Neural cell (in vitro differentiated cells): Measurements from ENCODE around the gene MAGED2. TPM values are rescaled to one million over a fixed set of nuclear protein-coding genes. Genes with fewer than 3 reads are reported as not detected.
"Not testable (repeated sequence)": the region's sequence is repeated elsewhere in the genome, so short reads cannot be mapped to it uniquely, and the experiment has no call there.

Experiments used
- H2AFZ ChIP-seq: fragments of 200-600, 300-800 bp; sonication (generic), shearing (Covaris generic); 2 replicates; pipeline ENCODE4 v1.6.0; 2014; ENCODE audit warnings: low read depth, mild to moderate bottlenecking, antibody characterized with exemption, low read length, moderate library complexity
- H3F3A ChIP-seq: fragments of 200-600 bp; shearing (Covaris generic); 2 replicates; pipeline ENCODE4 v1.6.1; 2016; ENCODE audit warnings: mild to moderate bottlenecking, moderate library complexity, mixed read lengths, antibody characterized with exemption, low read length; ENCODE audit not compliant: insufficient read depth, poor library complexity, severe bottlenecking
- H3K27ac ChIP-seq: fragments of 200-600, 300-800 bp; sonication (generic), shearing (Covaris generic); 2 replicates; pipeline ENCODE4 v1.5.1; 2014; ENCODE audit warnings: mild to moderate bottlenecking, low read length, moderate library complexity
- H3K27me3 ChIP-seq: fragments of 300-800, 200-600 bp; sonication (generic), shearing (Covaris generic); 2 replicates; pipeline ENCODE4 v1.6.0; 2014; ENCODE audit warnings: mild to moderate bottlenecking, low read depth, low read length, moderate library complexity; ENCODE audit not compliant: insufficient read depth
- H3K36me3 ChIP-seq: fragments of 300-800, 200-600 bp; sonication (generic), shearing (Covaris generic); 2 replicates; pipeline ENCODE4 v1.5.1; 2014; ENCODE audit warnings: mild to moderate bottlenecking, antibody characterized with exemption, low read length, moderate library complexity; ENCODE audit not compliant: insufficient read depth
- H3K4me2 ChIP-seq: fragments of 300-800, 200-600 bp; sonication (generic), shearing (Covaris generic); 2 replicates; pipeline ENCODE4 v1.6.0; 2014; ENCODE audit warnings: mild to moderate bottlenecking, low read length
- H3K4me3 ChIP-seq: fragments of 300-800, 200-600 bp; sonication (generic), shearing (Covaris generic); 2 replicates; pipeline ENCODE4 v1.5.1; 2014; ENCODE audit warnings: mild to moderate bottlenecking, low read length, moderate library complexity
- H3K79me2 ChIP-seq: fragments of 200-600 bp; shearing (Covaris generic); replicated peaks from 2 replicates; pipeline ENCODE4 v1.6.0; 2014; ENCODE audit warnings: mild to moderate bottlenecking, low read length, moderate library complexity; ENCODE audit not compliant: insufficient read depth
- H3K9ac ChIP-seq: fragments of 300-800, 200-600 bp; sonication (generic), shearing (Covaris generic); 2 replicates; pipeline ENCODE4 v1.6.1; 2016; ENCODE audit warnings: mild to moderate bottlenecking, low read length, mixed read lengths
- H3K9me2 ChIP-seq: fragments of 200-600 bp; shearing (Covaris generic); 2 replicates; pipeline ENCODE4 v1.6.1; 2016; ENCODE audit warnings: mild to moderate bottlenecking, low read length, mixed read lengths; ENCODE audit not compliant: insufficient read depth
- H3K9me3 ChIP-seq: fragments of 200-600, 300-800 bp; sonication (generic), shearing (Covaris generic); 2 replicates; pipeline ENCODE4 v1.6.1; 2016; ENCODE audit warnings: mild to moderate bottlenecking, mixed run types, low read length, moderate library complexity, mixed read lengths
- H4K20me1 ChIP-seq: fragments of 200-600 bp; shearing (Covaris generic); 2 replicates; pipeline ENCODE4 v1.6.1; 2016; ENCODE audit warnings: mild to moderate bottlenecking, mixed run types; ENCODE audit not compliant: insufficient read depth
- CTCF ChIP-seq: fragments of 450-650 bp; IDR thresholded peaks from 2 replicates; pipeline ENCODE4 v1.5.1; 2014; ENCODE audit warnings: antibody characterized with exemption, mild to moderate bottlenecking, moderate library complexity; ENCODE audit not compliant: poor library complexity, severe bottlenecking
- EP300 ChIP-seq: fragments of 450-650 bp; conservative IDR thresholded peaks from 2 replicates; pipeline ENCODE4 v1.6.1; 2014; ENCODE audit warnings: antibody characterized with exemption, mild to moderate bottlenecking, moderate library complexity; ENCODE audit not compliant: poor library complexity, severe bottlenecking
- EZH2 ChIP-seq: fragments of 200-600, 300-800 bp; shearing (Covaris generic), sonication (generic); IDR thresholded peaks from 2 replicates; pipeline ENCODE4 v1.6.1; 2014; ENCODE audit warnings: antibody characterized with exemption, low read length, borderline replicate concordance, mild to moderate bottlenecking; ENCODE audit not compliant: insufficient read depth, poor library complexity, severe bottlenecking
- MXI1 ChIP-seq: fragments of 450-650 bp; conservative IDR thresholded peaks from 2 replicates; pipeline ENCODE4 v1.6.1; 2014; ENCODE audit warnings: antibody characterized with exemption, mild to moderate bottlenecking; ENCODE audit not compliant: poor library complexity, severe bottlenecking
- POLR2AphosphoS5 ChIP-seq: IDR thresholded peaks from 2 replicates; pipeline ENCODE4 v1.6.1; 2012
- RAD21 ChIP-seq: fragments of 450-650 bp; conservative IDR thresholded peaks from 2 replicates; pipeline ENCODE4 v1.6.1; 2014; ENCODE audit warnings: antibody characterized with exemption, mild to moderate bottlenecking, moderate library complexity
- REST ChIP-seq: IDR thresholded peaks from 2 replicates; pipeline ENCODE4 v1.6.1; 2012; ENCODE audit warnings: borderline replicate concordance
- SMC3 ChIP-seq: fragments of 450-650 bp; conservative IDR thresholded peaks from 2 replicates; pipeline ENCODE4 v1.6.1; 2014; ENCODE audit warnings: antibody characterized with exemption, mild to moderate bottlenecking, moderate library complexity; ENCODE audit not compliant: poor library complexity
- TAF1 ChIP-seq: IDR thresholded peaks from 2 replicates; pipeline ENCODE4 v1.6.1; 2012; ENCODE audit warnings: low read depth
- polyA plus RNA-seq: library from polyadenylated mRNA; depleted of rRNA; stranded (reverse); fragments of >200 nt; gene quantifications from 2 replicates; pipeline ENCODE4 v1.2.3, GENCODE V29; 2014

MAGED2 gene
- polyA plus RNA-seq, 1 donor from 2014 or later: 982 TPM

GRCh38 chrX:54843050-54843449 is 35.5 kb downstream of the MAGED2 start:
- H3K9me2 ChIP-seq: no peaks in the 10 kb centered on the region
- H3K79me2 ChIP-seq: no peaks in the 10 kb centered on the region
- H3K9ac ChIP-seq: no peak overlapping the region
- no peaks in the 10 kb centered on the region for H3K36me3 ChIP-seq
- no peak overlapping the region for H2AFZ ChIP-seq
- no peaks in the 10 kb centered on the region for H3K9me3 ChIP-seq
- H4K20me1 ChIP-seq: no peaks in the 10 kb centered on the region
- H3K4me3 ChIP-seq: no peak overlapping the region
- H3K4me2 ChIP-seq: no peak overlapping the region
- H3K27me3 ChIP-seq: no peaks in the 10 kb centered on the region
- TF ChIP-seq EP300: no peak
- TF ChIP-seq TAF1: no peak
- no peak for TF ChIP-seq REST
- TF ChIP-seq CTCF: no peak
- no peak for TF ChIP-seq POLR2AphosphoS5
- no peak for TF ChIP-seq MXI1
- no peak for TF ChIP-seq RAD21
- no peak for TF ChIP-seq EZH2
- no peak for TF ChIP-seq SMC3
- H3K27ac ChIP-seq: no peak overlapping the region
- no peaks in the 10 kb centered on the region for H3F3A ChIP-seq

- not testable (repeated sequence) for H3K79me2 ChIP-seq, H3K9me3 ChIP-seq, H2AFZ ChIP-seq, H3K4me2 ChIP-seq, H3F3A ChIP-seq, H3K9me2 ChIP-seq, H3K27ac ChIP-seq, H4K20me1 ChIP-seq, H3K36me3 ChIP-seq, H3K9ac ChIP-seq, H3K27me3 ChIP-seq, H3K4me3 ChIP-seq
Observed at GRCh38 chrX:54847700-54848099, 40.2 kb downstream of the MAGED2 start.

GRCh38 chrX:54865208-54865607 is 57.7 kb downstream of the MAGED2 start:
- H4K20me1 ChIP-seq: no peaks in the 10 kb centered on the region
- H3K9me2 ChIP-seq: no peaks in the 10 kb centered on the region
- H3F3A ChIP-seq: no peaks in the 10 kb centered on the region
- no peak overlapping the region for H3K4me3 ChIP-seq
- H3K79me2 ChIP-seq: no peaks in the 10 kb centered on the region
- H3K36me3 ChIP-seq: no peaks in the 10 kb centered on the region
- H2AFZ ChIP-seq: no peak overlapping the region
- TF ChIP-seq MXI1: no peak
- no peak for TF ChIP-seq SMC3
- TF ChIP-seq TAF1: no peak
- no peak for TF ChIP-seq EP300
- TF ChIP-seq RAD21: no peak
- no peak for TF ChIP-seq CTCF
- TF ChIP-seq POLR2AphosphoS5: no peak
- TF ChIP-seq REST: no peak
- TF ChIP-seq EZH2: no peak
- H3K27me3 ChIP-seq: no peaks in the 10 kb centered on the region
- H3K27ac ChIP-seq: no peak overlapping the region
- H3K9me3 ChIP-seq: no peaks in the 10 kb centered on the region
- H3K4me2 ChIP-seq: no peak overlapping the region
- H3K9ac ChIP-seq: no peak overlapping the region
